GM19023 (cell line): ENCODE results near the gene INPP5A.
"Not testable (repeated sequence)": the region's sequence is repeated elsewhere in the genome, so short reads cannot be mapped to it uniquely, and the experiment has no call there.

Experiments
- ATAC-seq: cut with Tn5 transposase; IDR thresholded peaks from one replicate; pipeline ENCODE4 v1.9.1; 2021; ENCODE audit warnings: mild to moderate bottlenecking, moderate library complexity; ENCODE audit not compliant: unreplicated experiment

INPP5A gene

DNA sequence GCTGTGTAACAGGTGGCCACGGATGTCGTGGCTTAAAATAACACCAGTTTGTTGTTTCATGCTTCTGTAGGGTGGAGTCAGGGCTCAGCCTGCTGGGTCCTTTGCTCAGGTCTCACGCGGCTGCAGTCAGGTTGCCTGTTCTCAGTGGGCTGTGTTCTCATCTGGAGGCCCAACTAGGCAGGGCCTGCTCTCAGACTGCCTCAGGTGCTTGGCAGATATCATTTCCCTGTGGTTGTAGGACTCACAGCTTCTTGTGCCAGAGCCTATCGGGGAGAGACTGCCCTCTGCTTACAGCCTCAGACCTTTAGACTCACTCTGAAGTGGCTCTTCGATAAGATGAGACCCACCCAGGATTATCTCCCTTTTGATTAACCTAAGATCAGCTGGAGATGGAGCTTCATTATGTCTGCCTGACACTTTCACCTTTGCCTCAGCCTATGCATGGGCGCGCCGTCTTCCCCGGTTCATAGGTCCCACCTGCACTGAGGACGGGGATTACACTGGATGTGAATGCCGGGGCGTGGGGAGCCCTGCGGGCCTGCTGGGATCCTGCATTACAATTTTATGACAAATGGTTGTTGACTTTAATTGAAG is 55.3 kb downstream of the INPP5A start:
- ATAC-seq = no peak

DNA sequence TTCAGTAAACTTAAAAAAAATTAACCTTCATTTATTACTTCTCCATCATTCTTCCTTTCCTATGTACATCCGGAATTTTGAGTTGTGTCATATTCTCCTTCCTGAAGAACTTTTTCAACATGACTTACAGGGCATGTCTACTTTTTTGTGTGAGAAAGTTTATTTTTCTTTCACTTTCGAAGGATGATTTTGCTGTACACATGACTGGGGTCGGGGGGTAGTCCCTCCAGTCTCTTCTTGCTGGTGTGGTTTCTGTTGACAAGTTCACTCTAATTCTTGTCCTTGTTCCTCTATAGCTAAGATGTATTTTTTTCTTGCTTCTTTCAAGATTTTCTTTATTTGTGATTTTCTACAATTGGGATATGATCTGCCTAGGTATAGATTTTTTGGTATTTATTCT is 55.8 kb downstream of the INPP5A start:
- peak; percentile 55 for ATAC-seq

DNA sequence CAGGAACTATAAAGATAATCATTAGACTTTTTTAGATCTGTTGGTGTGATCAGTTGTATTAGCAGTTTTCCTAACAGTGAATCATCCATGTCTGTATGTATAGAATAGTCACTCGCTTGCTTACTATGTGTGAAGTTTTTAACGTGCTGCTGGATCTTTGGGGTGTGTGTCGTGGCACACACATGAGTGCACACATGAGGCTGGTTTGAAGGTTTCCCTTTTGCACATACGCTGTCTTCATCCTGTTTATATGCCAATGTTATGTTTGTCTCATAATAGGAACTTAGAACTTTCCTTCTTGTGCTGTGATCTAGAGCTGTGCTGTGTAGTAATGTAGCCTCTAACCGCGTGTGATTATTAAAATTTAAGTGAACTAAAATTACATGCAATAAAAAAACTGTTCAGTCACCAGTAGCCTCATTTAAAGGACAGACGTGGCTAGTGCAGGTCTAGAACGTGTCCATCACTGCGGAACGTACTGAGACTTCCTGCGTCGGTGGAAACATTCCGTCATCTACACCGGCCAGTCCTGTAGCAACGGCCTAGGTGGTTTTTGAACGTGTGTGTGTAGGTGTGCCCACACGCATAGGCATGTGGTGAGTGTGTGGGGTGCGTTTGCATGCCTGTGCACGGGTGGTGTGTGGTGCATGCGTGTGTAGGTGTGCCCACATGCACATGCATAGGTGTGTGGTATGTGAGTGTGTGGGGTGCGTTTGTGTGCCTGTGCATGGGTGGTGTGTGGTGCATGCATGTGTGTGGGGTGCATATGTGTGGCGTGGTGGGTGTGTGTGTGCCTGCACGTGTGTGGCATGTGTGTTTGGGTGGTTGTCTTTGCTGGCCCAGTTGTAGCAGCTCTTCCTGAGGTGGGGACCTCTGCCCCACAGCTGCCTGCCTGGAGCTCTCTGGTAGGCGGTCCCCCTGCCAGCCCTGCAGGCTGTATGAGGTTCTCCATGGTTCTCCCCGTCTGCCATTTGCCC is 56.6 kb downstream of the INPP5A start:
- peak; percentile 65 for ATAC-seq

DNA sequence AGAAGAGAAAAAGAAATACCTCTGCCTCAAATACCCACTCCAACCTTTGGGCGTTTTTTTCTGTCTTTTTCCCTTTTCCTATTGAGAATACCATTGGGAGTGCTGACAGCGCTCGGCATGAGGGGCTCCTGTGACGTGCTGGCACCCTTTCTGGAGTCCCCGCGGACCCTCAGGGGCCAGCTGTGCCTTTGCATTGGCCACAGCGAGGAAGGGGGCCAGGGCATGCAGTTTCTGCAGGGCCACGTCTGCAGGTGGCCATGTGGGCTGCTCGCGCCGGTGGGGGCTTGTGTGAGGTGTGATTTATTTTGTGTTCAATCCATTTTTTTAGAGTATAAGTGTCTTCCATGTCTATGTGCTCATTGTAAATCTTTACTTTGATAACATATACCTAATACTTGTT is 57.4 kb downstream of the INPP5A start:
- no peak for ATAC-seq

DNA sequence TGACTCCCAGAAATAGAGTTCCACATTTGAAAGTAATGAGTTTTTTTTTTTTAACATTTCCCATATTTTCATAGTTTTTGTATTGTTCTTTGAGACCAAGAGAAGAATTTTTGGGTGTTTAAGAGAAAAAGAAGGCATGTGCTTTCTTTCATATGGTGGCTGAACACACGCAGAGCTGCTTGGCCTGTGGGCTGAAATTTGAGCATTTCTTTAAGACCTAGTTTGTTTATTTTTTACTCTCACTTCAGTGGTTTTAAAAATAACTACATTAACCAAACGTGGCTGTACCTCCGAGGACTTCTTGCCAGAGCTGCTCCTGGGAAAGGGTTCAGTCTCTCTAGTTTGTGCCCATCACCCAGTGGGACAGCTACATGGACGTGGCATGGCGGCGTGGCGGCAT is 58.3 kb downstream of the INPP5A start:
- ATAC-seq = no peak

DNA sequence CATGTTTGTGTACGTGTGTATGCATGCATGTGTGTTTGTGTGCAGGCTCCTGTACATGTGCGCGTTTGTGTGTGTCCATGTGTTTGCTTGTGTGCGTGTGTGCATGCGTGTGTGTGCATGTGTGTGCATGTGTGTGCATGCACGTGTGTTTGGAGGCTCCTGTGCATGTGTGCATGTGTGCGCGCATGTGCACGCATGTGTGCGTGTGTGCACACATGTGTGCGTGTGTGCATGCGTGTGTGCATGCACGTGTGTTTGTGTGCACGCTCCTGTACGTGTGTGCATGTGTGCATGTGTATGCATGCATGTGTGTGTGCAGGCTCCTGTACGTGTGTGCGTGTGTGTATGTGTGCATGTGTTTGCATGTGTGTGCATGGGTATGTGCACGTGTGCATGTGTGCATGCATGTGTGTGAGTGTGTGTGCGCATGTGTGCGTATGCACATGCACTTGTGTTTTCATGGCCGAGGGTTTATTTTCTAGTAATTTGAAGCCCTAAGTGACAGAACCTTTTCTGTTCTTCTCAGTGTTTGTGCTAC is 59.2 kb downstream of the INPP5A start:
- no peak for ATAC-seq

DNA sequence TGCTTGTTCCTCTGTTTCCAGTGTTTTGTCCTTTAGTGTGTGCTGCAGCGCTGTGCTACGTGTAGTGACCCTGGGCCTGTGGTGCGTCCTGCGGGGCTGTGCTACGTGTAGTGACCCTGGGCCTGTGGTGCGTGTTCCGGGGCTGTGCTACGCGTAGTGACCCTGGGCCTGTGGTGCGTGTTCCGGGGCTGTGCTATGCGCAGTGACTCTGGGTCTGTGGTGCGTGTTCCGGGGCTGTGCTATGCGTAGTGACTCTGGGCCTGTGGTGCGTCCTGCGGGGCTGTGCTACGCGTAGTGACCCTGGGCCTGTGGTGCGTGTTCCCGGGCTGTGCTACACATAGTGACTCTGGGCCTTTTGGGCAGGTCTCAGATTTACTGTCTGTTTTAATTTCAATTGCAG is 60.1 kb downstream of the INPP5A start:
- no peak for ATAC-seq

DNA sequence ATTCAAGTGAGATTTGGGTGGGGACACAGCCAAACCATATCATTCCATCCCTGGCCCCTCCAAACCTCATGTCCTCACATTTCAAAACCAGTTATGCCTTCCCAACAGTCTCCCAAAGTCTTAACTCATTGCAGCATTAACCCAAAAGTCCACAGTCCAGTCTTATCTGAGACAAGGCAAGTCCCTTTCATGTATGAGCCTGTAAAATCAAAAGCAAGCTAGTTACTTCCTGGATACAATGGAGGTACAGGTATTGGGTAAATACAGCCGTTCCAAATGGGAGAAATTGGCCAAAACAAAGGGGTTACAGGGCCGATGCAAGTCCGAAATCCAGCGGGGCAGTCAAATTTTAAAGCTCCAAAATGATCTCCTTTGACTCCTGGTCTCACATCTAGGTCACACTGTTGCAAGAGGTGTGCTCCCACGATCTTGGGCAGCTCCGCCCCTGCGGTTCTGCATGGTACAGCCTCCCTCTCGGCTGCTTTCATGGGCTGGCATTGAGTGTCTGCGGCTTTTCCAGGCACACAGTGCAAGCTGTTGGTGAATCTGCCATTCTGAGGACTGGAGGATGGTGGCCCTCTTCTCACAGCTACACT is 61.5 kb downstream of the INPP5A start:
- not testable (repeated sequence) for ATAC-seq

DNA sequence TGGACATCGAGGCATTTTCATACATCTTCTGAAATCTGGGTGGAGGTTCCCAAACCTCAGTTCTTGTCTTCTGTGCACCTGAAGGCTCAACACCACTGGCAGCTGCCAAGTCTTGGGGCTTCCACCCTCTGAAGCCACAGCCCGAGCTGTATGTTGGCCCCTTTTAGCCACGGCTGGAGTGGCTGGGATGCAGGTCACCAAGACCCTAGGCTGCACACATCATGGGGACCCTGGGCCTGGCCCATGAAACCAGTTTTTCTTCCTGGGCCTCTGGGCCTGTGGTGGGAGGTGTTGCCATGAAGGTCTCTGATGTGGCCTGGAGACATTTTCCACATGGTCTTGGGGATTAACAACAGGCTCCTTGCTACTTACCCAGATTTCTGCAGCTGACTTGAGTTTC is 62.1 kb downstream of the INPP5A start:
- ATAC-seq = no peak

DNA sequence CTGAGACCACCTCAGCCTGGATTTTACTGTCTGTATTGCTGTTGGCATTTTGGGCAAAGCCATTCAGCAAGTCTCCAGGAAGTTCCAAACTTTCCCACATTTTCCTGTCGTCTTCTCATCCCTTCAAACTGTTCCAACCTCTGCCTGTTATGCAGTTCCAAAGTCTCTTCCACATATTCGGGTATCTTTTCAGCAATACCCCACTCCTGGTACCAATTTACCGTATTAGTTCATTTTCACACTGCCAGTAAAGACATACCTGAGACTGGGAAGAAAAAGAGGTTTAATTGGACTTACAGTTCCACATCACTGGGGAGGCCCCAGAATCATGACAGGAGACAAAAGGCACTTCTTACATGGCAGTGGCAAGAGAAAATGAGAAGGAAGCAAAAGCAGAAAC is 62.8 kb downstream of the INPP5A start:
- no peak for ATAC-seq

DNA sequence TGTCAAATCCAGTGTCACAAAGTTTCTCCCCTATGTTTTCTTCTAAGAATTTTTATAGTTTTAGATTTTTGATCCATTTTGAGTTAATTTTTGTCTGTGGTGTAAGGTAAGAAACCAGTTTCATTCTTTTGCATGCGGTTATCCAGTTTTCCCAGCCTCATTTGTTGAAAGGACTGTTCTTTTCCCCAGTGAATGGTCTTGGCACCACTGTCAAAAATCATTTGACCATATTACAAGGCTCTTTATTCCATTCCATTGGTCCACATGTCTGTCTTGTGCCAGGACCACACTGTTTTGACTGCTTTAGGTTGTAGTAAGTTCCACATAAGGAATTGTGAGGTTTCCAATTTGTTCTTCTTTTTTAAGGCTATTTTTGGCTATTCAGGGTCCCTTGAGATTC is 64.0 kb downstream of the INPP5A start:
- ATAC-seq = no peak

DNA sequence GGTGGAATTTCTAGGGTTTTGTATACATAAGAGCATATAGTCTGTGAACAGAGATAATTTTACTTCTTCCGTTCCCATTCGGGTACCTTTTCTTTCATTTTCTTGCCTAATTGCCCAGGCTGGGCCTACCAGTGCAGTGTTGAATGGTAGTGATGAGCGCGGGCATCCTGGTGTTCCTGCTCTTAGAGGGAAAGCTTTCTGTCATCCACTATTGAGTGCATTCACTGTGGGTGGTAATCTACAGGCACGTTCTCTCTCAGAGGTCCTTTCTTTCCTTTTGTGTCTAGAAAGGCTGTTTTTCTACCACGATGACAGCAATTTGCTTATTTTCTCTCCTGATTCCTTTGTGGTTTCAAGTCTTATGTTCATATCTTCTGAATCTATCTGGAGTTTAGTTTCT is 65.0 kb downstream of the INPP5A start:
- no peak for ATAC-seq

DNA sequence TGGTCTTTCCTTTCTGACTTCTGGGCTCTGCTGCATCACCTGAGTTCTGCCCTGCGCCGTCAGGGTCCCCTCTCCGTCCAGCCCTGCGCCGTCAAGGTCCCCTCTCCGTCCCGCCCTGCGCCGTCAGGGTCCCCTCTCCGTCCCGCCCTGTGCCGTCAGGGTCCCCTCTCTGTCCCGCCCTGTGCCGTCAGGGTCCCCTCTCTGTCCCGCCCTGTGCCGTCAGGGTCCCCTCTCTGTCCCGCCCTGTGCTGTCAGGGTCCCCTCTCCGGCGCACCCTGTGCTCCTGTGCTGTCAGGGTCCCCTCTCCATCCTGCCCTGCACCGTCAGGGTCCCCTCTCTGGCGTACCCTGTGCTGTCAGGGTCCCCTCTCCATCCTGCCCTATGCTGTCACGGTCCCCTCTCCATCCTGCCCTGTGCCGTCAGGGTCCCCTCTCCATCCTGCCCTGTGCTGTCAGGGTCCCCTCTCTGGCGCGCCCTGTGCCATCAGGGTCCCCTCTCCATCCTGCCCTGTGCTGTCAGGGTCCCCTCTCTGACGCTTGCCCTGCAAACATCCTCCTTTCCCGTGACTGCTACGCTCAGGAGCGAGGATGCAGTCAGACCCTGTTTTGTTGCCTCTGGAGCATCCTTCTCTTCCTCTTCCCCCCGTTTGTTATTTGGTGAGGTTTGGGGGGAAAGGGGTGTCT is 66.4 kb downstream of the INPP5A start:
- no peak for ATAC-seq

DNA sequence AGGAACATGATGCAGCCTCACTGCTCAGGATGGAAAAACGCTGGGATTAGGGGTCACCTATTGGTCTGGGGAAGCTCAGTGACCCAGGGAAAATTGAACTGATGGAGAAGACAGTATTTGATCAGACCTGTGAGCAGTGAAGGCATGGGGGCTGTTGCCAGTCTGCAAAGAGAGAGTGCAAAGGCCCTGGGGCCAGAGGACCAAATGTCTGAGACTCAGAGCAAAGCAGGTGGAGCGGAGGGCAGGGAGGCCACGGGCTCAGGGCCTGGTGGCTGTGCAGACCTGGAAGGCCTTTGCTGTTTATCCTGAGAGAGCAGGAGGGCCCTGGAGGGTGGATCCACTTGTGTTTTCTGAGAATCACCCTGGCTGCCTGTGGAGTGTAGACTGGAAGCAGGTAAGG is 67.1 kb downstream of the INPP5A start:
- ATAC-seq = no peak

DNA sequence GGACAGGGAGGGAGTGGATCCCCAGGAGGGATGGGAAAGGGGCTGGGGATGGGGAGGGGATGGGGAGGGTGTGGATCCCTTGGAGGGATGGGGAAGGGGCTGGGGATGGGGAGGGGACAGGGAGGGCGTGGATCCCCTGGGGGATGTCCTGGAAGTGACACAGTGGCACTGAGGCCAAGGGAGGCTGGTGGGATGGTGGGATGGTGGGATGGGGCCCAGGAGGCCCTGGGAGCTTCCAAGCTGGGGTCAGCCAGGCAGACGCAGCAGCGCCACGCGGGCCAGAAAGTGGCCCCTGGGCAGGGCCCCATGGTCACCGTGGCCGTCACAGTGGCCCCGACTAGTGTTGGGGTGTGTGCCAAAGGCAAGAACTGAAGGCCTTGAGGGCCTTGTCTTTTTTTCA is 67.8 kb downstream of the INPP5A start:
- no peak for ATAC-seq

DNA sequence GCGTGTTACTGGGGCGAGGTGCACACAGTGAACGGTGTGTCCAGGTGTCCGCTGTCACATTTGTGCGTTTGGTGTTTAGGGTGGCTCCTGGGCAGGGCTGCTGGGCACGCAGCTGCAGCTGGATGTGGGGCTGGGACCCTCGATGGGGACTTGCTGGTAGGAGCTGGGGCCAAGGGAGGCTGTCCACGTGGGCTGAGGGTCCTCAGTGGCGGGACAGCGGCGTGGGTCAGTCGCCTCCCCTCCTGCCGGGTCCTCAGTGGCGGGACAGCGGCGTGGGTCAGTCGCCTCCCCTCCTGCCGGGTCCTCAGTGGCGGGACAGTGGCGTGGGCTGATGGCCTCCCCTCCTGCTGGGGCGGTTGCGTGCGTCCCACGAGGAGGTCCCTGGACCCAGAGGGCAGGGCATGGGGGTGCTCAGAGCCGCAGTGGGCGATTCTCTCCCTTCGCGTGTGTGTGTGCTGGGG is 68.5 kb downstream of the INPP5A start:
- no peak for ATAC-seq

DNA sequence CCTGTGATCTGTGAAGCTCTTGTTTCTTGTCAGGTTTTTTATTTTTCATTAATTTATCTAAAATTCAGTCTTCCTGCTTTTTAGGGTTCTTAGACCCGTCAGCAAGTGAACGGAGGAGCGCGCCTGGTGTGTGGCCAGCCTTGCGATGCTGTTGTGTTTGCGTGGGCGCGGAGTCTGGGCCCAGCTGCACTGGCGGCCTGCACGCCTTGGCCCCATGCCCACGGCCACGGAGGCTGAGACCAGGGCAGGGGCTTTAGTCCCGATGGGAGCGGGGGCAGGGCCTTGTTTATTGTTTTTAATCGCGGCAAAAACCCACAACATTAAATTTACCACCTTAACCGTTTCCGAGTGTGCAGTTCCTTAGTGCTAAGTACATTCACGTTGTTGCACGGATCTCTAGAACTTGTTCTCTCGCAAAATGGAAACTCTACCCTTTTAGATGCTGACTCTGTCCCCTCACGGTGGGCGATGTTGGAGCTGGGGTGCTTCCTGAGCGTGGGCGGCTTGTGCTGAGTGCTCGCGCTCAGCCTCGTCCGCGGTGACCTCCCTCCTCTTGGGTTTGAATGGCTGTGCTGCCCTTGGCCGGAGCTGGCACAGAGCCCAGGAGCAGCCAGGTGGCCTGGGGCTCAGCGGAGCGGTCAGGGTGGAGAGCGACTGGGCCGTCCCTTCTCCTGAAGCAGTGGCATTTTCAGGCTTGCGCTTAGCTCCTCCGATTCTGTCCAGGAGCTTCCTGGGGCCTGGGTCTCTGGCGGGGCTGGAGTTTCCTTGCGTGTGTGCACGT is 69.1 kb downstream of the INPP5A start:
- ATAC-seq = no peak

DNA sequence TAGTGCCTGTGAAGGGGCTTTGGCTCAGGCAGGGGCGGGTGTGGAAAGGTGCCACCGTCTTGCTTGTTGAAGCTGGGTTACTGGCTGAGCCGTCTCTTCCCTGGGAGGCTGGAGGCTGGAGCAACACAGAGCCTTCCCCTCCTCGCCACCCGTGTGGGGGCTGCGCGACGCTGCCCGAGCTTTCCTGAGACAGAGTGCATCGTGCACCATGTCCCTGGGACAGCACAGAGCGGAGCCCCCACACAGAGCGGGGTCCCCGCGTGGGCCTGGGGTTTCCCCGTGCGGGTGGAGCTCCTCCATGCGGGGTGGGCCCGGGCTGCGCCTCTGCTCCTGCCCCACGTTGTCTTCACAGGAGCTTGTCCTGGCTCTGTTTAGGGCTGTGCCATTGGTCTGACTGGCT is 69.9 kb downstream of the INPP5A start:
- ATAC-seq = no peak

DNA sequence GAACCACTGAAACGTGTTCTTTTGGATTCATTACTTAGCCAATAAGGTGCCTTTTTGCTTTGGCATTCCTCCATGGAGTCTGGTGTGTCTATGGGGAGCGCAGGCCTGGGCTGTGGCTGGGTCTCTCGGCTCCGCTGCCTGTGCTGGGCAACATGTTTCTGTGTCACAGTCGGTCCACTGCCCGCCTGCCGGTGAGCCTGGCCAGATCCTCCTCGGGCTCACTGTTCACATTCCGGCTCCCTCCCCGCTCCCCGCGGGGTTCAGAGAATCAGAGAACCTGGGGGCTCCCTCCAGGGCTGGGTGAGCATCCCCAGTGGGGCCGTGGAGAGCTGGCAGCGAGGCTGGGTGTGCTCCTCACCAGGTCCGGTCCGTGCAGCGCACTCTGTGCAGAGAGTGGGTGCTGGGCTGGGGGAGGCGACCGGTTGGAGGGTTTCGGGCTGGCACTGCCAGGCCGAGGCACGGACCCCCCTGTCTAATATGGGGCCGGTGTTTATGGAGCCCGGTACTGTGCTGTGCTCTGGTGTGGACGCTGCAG is 70.4 kb downstream of the INPP5A start:
- ATAC-seq = no peak
